GM18909 (cell line): ENCODE measurements around the gene ATP13A5.

Experiments used
- ATAC-seq: cut with Tn5 transposase; IDR thresholded peaks from one replicate; pipeline ENCODE4 v1.9.1; 2021; ENCODE audit warnings: mild to moderate bottlenecking; ENCODE audit not compliant: unreplicated experiment, poor library complexity

Gene ATP13A5, protein sequence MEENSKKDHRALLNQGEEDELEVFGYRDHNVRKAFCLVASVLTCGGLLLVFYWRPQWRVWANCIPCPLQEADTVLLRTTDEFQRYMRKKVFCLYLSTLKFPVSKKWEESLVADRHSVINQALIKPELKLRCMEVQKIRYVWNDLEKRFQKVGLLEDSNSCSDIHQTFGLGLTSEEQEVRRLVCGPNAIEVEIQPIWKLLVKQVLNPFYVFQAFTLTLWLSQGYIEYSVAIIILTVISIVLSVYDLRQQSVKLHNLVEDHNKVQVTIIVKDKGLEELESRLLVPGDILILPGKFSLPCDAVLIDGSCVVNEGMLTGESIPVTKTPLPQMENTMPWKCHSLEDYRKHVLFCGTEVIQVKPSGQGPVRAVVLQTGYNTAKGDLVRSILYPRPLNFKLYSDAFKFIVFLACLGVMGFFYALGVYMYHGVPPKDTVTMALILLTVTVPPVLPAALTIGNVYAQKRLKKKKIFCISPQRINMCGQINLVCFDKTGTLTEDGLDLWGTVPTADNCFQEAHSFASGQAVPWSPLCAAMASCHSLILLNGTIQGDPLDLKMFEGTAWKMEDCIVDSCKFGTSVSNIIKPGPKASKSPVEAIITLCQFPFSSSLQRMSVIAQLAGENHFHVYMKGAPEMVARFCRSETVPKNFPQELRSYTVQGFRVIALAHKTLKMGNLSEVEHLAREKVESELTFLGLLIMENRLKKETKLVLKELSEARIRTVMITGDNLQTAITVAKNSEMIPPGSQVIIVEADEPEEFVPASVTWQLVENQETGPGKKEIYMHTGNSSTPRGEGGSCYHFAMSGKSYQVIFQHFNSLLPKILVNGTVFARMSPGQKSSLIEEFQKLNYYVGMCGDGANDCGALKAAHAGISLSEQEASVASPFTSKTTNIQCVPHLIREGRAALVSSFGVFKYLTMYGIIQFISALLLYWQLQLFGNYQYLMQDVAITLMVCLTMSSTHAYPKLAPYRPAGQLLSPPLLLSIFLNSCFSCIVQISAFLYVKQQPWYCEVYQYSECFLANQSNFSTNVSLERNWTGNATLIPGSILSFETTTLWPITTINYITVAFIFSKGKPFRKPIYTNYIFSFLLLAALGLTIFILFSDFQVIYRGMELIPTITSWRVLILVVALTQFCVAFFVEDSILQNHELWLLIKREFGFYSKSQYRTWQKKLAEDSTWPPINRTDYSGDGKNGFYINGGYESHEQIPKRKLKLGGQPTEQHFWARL

DNA sequence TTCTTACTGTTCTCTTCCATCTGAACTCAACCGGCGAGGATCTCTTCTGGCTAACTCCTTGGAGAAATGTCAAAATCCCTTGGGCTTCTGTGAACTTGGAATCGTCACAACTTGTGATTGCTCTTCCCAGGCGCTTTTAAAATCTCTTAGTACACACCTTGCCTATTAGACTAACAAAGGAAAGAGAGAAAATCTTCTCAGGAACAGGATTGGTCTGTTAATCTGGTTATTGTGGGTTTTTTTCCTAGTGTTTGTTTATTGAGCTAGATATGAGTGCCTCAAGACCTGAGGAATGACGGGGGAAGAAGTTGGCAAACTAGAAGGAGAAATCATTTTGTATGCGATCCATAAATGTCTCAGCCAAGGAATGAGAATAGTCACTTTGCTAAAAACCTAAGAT, at the start of gene ATP13A5:
Gene ATP13A5, minus strand, starts transcription at position 48 of the 400 bp plus-strand sequence. Its CDS starts 28 bp downstream, at position 20.
- ATAC-seq, result no peak

DNA sequence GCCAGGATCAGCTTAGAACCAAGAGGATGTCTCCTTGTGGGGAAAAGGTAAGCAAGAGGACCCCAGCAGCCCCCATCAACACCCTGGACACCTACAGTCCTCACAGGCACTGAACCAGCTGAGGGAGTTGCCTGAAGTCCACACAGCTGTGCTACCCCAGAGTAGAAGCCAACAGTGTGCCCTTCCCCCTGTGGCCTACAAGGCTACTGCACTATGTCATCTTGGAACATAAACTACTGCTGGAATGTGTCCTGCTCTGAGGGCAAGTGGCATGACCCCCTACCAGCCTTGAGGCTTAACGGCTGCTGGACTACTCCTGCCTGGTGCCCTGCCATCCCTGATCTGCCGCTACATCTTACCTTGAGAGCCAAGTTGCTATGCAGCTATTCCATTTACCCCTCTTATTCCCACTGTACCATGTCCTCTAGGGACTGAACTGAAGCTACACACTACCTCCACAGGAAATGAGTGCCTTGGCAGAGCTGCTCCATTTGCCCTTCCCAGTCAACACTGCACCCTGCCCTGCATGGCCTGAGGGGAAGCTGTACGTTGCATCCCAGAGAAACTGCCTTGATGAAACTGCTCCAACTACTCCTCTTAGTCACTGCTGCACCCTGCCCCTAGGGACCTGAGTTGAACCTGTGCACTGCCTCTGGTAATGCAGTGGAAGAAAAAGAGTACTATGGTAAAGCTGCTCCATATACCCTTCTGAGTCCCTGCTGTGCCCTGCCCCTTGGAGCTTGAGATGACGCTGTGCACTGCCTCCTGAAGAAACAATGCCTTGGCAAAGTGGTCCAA, 40.2 kb upstream of the ATP13A5 start:
- no peak for ATAC-seq

DNA sequence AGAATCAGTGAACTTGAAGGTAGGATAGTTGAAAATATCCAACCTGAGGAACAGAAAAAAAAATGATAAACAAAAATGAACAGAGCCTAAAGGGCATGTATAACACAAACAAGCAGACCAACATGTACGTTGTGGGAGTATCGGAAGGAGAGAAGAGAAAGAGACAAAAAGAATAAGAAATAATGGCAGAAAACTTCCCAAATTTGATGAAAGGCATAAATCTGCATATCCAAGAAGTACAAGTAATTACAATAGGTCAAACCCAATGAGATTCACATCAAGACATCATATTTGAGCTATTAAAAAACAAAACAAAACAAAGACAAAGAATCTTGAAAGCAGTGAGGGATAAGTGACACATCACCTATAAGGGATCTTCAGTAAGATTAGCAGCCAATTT, 38.1 kb upstream of the ATP13A5 start:
- ATAC-seq, result no peak

DNA sequence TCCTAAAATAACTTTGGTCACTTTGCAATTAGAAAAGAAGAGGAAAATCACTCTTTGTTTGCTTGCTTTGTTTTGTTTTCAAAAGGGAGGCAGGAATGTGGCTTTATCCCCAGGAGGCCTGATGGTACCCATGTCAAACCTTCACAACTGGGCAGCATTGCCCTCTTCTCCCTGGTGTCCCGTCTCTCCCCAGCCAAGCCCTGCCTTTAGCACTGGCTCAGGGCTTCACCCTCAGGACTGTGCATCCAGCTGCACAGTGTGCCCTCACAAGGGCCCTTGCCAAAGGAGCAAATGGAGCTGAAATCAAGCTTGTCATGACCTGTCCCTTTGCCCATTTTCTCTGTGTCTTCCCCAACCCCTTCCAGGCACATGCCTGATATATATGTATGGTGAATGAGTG, 29.1 kb upstream of the ATP13A5 start:
- no peak for ATAC-seq

DNA sequence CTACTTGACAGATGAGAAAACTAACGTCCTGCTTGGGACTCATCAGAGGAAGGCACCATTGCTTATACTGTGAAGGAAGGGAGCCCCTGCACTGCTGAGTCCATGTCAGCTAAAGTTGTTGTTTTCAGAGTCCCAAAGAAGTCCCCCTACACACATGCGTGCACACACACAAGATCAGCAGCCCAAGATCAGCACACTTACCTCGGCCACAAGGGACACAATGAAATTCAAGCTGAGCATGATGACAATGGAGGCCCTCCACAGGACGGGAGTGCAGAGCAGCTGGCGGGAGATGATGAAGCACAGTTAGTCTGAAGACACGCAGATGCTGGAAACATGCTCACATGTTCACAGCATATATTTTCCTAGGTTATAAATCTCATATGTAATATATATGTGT, 28.6 kb upstream of the ATP13A5 start:
- ATAC-seq, result no peak

DNA sequence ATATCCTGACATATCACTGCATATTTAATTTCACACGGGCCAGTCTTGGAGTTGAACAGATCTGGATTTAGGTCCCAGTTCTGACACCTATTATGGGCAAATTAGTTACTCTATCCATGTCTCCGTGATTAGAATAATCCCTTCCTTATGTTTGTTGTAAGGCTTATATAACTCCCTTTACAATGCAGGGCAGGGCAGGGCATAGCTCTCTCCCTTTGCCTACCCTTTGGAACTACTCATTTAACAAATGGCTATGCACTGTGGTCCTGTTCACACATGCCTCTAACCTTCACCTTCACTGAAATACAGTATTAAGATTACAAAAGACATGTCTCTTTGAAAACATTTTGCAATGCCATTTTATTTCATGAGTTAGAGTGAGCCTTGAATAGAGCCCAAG, 24.8 kb upstream of the ATP13A5 start:
- ATAC-seq, result no peak

DNA sequence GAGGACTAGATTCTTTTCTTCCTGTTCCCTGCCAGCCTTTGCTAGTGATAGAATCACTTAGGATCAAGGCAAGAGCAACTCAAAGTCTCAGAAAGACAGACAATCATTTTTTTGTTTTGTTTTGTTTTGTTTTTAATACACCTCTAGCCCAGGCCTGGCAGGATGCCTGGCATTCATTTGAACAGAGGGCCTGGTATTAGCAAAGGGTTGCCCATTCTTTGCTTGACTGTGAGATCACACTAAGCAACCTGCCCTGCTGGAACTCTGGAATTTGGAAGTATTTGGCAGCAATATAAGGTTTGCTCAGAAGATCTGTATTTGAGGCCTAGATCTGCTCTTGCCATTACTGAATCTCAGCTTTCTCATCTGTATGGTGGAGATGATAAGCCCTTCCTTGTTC, 21.8 kb upstream of the ATP13A5 start:
- no peak for ATAC-seq

DNA sequence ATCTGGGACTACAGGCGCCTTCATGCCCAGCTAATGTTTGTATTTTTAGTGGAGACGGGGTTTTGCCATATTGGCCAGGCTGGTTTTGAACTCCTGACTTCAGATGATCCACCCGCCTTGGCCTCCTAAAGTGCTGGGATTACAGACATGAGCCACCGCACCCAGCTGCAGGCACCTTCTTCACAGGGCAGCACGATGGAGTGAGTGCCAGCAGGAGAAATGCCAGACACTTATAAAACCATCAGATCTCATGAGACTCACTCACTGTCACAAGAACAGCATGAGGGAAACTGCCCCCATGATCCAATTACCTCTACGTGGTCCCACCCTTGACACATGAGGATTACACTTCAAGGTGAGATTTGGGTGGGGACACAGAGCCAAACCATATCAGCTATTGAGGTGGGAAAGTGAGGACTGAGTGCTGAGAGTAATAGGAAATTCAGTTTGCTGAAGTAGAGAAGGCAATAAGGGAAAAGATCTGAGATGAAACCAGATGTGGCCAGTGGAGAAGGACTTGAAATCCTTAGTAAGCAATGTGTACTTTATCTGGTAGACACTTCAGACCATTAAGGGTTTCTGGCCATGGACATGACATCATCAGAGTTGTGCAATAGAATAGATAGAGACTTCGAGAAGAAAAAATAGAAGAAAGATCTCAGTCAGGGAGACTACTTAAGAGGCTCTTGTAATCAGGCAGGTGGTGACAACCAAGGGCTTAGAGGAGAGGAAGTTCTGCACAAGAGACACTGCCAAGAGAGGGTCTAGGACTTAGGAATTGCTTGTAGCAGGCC, 18.1 kb upstream of the ATP13A5 start:
- ATAC-seq, result no peak

DNA sequence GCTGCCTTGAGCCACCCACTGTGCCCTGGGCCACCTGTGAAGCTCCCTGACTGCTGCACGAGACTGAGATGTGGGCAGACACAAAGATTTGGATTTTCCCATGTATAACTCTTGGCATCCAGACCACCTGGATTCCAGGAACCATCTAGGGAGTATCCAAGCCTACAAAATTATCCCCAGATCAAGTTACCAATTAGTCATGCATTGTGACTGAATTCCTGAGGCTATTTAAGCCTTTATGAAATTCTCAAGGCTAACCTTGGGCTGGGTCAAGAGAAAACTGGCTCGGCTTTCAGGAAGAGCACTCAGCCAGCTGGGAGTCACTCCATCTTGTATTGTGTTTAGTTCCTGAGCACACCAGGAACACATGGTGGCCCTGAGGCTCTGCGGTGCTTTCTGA, 13.3 kb upstream of the ATP13A5 start:
- no peak for ATAC-seq

DNA sequence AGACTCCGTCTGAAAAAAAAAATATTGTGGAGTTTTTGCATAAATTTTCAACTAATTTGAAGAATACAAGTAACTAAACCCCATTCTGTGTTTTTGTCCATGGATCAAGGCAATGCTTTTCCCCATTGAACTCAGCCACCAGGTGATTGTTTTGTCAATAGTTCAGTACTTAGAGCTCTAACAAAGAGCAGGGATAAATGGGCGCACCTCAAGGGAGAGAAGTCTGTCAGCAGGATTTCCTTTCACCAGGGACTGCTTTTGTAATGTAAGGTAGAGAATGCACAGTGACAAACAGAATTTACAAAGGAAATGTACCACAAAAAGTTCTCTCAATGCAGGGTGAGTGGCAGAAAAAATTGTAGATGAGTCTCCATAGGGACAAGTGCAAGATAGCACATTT, 10.8 kb upstream of the ATP13A5 start:
- ATAC-seq, result no peak

DNA sequence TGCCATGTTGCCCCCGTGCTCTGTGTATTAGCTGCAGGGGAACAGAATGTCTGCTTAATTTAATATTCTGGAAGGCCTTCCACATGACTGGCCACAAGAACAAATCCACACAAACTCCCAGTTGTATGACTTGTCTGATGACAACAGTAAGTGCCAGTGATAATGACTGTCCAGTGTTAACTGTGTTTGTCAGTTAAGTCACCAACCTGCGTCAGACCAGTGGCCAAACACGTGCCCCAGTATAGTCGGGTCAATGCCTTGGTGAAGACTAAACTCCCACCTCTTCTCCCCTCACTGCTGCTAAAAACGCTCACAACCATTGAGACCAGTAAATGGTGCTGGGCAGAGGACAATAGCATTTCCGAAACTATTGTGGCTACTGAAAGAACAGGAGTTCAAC, 9.8 kb upstream of the ATP13A5 start:
- ATAC-seq, result no peak

DNA sequence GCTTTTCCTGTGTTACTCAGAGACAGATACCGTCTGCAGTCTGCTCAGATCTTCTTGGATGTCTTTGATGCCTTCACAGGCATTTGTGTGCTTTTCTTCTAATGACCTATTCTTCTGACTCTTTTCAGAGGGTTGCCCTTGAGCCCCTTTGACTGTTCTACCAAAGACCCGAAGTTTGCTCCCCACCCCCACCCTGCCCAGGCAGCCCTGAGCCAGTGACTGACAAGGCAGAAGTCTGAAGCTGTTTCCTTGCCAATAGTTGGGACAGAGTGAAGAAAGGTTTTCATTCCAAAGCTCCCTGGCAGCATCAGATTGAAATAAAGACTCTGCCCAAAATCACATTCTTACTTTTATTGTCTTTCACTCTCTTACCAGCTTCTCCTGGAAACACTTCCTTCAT, 9.0 kb upstream of the ATP13A5 start:
- ATAC-seq, result no peak

DNA sequence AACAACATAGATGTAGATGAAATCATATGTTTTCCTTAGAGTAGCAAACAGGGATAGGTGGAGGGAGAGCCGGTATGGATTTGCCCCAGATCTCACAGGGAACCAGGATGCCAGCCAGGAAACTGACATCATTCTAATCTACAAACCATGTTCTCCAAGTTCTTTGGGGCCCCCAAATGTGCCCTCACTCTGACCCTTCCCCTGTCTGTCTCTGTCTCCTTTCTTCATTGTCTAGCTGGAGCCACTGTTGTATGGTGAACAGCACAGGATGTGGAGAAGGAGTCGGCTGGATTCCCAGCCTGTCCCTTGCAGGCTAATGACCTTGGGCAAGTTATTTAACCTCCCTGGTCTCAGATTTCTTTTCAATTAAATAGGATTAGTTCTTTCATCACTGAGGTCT, 962 bp downstream of the ATP13A5 start:
- no peak for ATAC-seq

DNA sequence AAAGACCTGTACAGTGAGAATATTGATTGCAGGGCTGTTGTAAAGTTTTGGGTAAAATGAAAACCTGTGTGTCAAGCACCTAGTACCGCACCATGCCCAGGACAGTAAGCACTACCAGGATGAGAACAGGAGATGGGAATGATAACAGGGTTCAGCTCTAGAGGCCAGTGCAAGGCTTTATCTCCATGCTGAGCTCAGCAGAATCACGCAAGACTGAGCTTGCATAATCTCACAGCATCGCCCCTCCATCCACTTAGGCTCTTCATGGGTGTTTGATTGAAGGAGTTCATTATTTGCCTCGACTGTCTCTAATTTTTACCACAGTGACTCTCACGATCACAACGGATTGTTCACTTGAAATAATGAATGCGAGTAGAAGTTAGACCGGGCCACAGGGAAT, 2.9 kb downstream of the ATP13A5 start:
- ATAC-seq, result no peak

DNA sequence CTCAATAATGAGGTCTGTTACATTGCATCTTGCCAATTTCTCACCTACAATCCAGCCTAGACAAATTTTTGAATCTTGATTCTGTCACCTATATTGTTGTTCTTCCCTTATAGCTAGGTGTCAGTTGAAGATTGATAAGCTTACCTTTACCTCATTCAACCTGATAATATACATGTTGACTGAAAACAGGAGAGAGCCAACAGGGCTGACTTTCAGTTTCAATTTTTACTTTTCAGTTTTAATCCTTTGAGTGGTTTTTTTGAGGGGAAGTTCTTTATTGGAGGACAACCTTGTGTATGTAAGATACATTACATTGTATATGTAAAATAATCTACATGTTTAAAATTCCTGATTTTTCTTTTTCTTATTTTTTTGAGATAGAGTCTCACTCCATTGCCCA, 5.8 kb downstream of the ATP13A5 start:
- peak; percentile 45 for ATAC-seq

DNA sequence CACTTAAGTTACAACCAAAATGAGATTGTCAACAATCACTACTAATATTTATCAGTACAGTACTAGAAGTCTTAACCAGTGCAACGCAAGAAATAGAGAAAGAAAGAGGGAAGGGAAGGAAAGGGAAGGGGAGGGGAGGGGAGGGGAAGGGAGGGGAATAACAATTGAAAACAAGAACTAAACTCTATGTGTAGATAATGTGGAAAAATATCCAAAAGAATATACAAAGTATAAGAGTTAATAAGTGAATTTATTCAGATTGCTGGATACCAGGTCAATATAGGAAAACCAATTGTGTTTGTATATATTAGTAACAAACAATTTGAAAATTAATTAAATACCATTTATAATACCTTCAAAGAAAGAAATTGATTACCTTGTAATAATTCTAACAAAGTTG, 10.7 kb downstream of the ATP13A5 start:
- ATAC-seq, result no peak

DNA sequence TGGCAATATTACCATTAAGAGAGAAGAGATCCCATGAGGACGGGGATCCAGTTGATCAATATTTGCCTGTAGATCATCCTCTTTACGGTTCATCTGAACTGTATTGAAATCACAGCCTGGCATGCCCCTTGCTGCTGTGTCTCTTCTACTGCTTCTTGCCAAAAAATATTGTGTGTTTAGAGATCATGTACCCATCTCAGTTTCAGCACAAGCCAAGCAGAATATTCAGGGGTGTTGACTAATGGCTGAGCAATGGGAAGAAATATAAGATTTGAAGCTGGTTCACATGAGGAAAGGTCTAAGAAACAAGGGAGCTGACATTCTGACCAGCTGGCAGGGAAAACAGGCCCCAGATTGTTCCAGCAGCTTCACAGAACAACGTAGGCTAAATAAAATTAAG, 21.3 kb downstream of the ATP13A5 start:
- no peak for ATAC-seq

DNA sequence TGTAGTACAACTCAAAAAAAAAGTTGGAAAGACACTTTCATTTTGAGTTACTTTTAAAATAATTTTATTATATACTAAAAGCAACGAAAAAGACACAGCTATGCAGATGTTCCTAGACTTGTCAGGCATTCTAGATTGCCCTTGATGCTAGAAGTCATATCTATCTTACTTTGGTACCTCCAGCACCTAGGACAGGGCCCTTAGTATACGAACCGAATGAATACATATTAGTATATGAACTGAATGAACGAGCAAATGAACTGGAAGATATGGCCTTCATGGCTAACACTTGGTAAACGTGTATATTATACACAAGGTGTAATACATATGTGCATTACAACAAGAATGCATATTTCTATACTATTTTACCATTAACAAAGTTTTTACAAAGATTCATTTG, 24.1 kb downstream of the ATP13A5 start:
- ATAC-seq, result no peak

DNA sequence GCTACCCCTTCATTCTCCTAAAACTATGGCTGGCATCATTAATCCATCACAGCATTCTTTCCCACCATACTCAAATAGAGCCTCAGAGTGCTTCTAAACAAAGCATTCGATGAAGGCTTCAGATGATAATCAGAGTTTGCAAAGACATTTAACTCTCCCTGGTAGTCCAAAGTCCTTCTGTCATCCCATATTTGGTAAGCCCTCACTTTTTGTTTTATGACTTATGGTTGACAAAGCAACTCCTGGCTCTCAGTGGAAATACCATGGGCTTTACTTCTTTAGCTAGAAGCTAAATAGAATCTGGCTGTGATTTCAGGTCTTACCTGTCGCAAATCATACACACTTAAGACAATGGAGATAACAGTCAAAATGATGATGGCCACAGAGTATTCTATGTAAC, 27.8 kb downstream of the ATP13A5 start:
- ATAC-seq, result no peak
